GM12878 (cell line): ENCODE measurements around the gene ATG14. TPM values are rescaled to one million over a fixed set of nuclear protein-coding genes. Genes with fewer than 3 reads are reported as not detected.

Source experiments
- ATAC-seq: fragments of 200-7000 bp; cut with Tn5 transposase; 3 replicates; pipeline ENCODE4 v1.9.1; 2020; ENCODE audit warnings: mild to moderate bottlenecking, moderate library complexity
- BruUV-seq: library from RNA; stranded (reverse); fragments of 400-500 nt; replicated peaks from 2 replicates; lab custom pipeline; 2021; lab: Mats Ljungman, UMichigan
- CTCF ChIA-PET: fragments of 300-600 bp; sonication (Branson Sonifier 250); formaldehyde crosslinking; extraction: SDS; loops from one replicate; lab custom pipeline; 2021; ENCODE audit warnings: inconsistent platforms; lab: Yijun Ruan, JAX
- POLR2A ChIA-PET: fragments of 350-600 bp; formaldehyde crosslinking; extraction: SDS; loops from one replicate; lab custom pipeline; 2021; ENCODE audit warnings: inconsistent platforms; lab: Charles Lee
- RAD21 ChIA-PET: fragments of 300-600 bp; sonication (Branson Sonifier 250); formaldehyde crosslinking; loops from one replicate; lab custom pipeline; 2023; ENCODE audit warnings: antibody characterized with exemption; ENCODE audit not compliant: unreplicated experiment; lab: Charles Lee
- SMC1A ChIA-PET: fragments of 300-600 bp; sonication (Branson Sonifier 250); formaldehyde crosslinking; loops from one replicate; lab custom pipeline; 2023; ENCODE audit not compliant: unreplicated experiment, uncharacterized antibody; lab: Charles Lee
- DNase-seq: peaks from one replicate; pipeline ENCODE4 v3.0.0-alpha.2; 2011; ENCODE audit warnings: low read depth, low spot score
- FAIRE-seq: peaks from 3 replicates; lab custom pipeline; 2011; peaks lifted over from hg19 to GRCh38; lab: Jason Lieb, UNC
- H2AFZ ChIP-seq: 2 replicates; pipeline ENCODE4 v1.6.0; 2011; ENCODE audit warnings: low read depth, low read length, control low read depth; ENCODE audit not compliant: control insufficient read depth
- H3K27ac ChIP-seq: 2 replicates; pipeline ENCODE4 v1.5.1; 2011; ENCODE audit warnings: control low read depth; ENCODE audit not compliant: control insufficient read depth, insufficient read depth
- H3K27me3 ChIP-seq, 2 experiments: replicated peaks in 1 of 2; 2 replicates each; pipeline versions ENCODE4 v1.6.0 to v1.6.1; 2011; ENCODE audit warnings: low read length in 1 of 2; ENCODE audit not compliant: control insufficient read depth in 2 of 2, insufficient read depth in 2 of 2
- H3K36me3 ChIP-seq, 2 experiments: 2 replicates each; pipeline ENCODE4 v1.5.1; 2011; ENCODE audit warnings: low read length in 1 of 2; ENCODE audit not compliant: control insufficient read depth in 2 of 2, insufficient read depth in 2 of 2
- H3K4me1 ChIP-seq: 2 replicates; pipeline ENCODE4 v1.6.1; 2011; ENCODE audit warnings: mild to moderate bottlenecking, low read length, moderate library complexity, mixed read lengths; ENCODE audit not compliant: control insufficient read depth, insufficient read depth
- H3K4me2 ChIP-seq: 2 replicates; pipeline ENCODE4 v1.6.0; 2011; ENCODE audit warnings: control low read depth; ENCODE audit not compliant: control insufficient read depth, insufficient read depth
- H3K4me3 ChIP-seq: fragments of 200-600 bp; sonication (generic); 2 replicates; pipeline ENCODE4 v1.5.1; 2016
- H3K79me2 ChIP-seq: 2 replicates; pipeline ENCODE4 v1.6.0; 2011; ENCODE audit warnings: low read length; ENCODE audit not compliant: control insufficient read depth, insufficient read depth
- H3K9ac ChIP-seq: 2 replicates; pipeline ENCODE4 v1.8.0; 2011; ENCODE audit warnings: low read length, control low read depth, mixed read lengths; ENCODE audit not compliant: control insufficient read depth, insufficient read depth
- H3K9me3 ChIP-seq: replicated peaks from 3 replicates; pipeline ENCODE4 v1.5.1; 2011; ENCODE audit warnings: mild to moderate bottlenecking, low read length; ENCODE audit not compliant: control insufficient read depth, insufficient read depth
- H4K20me1 ChIP-seq: 2 replicates; pipeline ENCODE4 v1.6.0; 2011; ENCODE audit not compliant: control insufficient read depth, insufficient read depth
- ASH2L ChIP-seq: fragments of 300-600, 200-600 bp; sonication (generic); IDR thresholded peaks from 2 replicates; pipeline ENCODE4 v1.6.1; 2017; ENCODE audit warnings: low read depth, mild to moderate bottlenecking, borderline replicate concordance
- BRCA1 ChIP-seq: IDR thresholded peaks from 2 replicates; pipeline ENCODE4 v1.6.1; 2011; ENCODE audit warnings: low read depth, low read length, improper control_type of control experiment
- CHD4 ChIP-seq: fragments of 200-600 bp; sonication (generic); IDR thresholded peaks from 2 replicates; pipeline ENCODE4 v1.6.1; 2016; ENCODE audit warnings: mild to moderate bottlenecking
- CTCF ChIP-seq, 3 experiments: IDR thresholded peaks in 2 of 3; conservative IDR thresholded peaks in 1 of 3; 2 replicates each; pipeline ENCODE4 v1.5.1; 2011; ENCODE audit warnings: low read depth in 3 of 3, low read length in 3 of 3, mild to moderate bottlenecking in 3 of 3, control low read depth in 2 of 3, moderate library complexity in 2 of 3, inconsistent platforms in 1 of 3, mixed read lengths in 1 of 3; ENCODE audit not compliant: control insufficient read depth in 2 of 3, insufficient read depth in 1 of 3; ENCODE audit errors: extremely low read depth in 1 of 3
- ESRRA ChIP-seq: IDR thresholded peaks from 2 replicates; pipeline ENCODE4 v1.6.1; 2012; ENCODE audit warnings: mild to moderate bottlenecking, low read length, improper control_type of control experiment
- ETV6 ChIP-seq, 2 experiments: fragments of 450-650 bp in 1 of 2; IDR thresholded peaks in 1 of 2; conservative IDR thresholded peaks in 1 of 2; 2 replicates each; pipeline ENCODE4 v1.6.1; 2014; ENCODE audit warnings: antibody characterized with exemption in 1 of 2, borderline replicate concordance in 1 of 2, low read depth in 1 of 2, mild to moderate bottlenecking in 1 of 2, moderate library complexity in 1 of 2
- HDGF ChIP-seq: fragments of 450-650 bp; IDR thresholded peaks from 2 replicates; pipeline ENCODE4 v1.6.1; 2016; ENCODE audit warnings: antibody characterized with exemption
- HSF1 ChIP-seq: fragments of 150-350 bp; IDR thresholded peaks from 2 replicates; pipeline ENCODE4 v1.6.1; 2014; ENCODE audit warnings: mild to moderate bottlenecking, low read depth, low read length
- LARP7 ChIP-seq: fragments of 450-650 bp; IDR thresholded peaks from 2 replicates; pipeline ENCODE4 v1.6.1; 2017; ENCODE audit warnings: mild to moderate bottlenecking
- ZNF384 ChIP-seq: IDR thresholded peaks from 2 replicates; pipeline ENCODE4 v1.6.1; 2012; ENCODE audit warnings: low read depth, mild to moderate bottlenecking, low read length, improper control_type of control experiment, borderline replicate concordance
- WGBS: methylation state at CpG from one replicate; pipeline ENCODE4 v1.1.6; 2016; ENCODE audit warnings: low lambda C conversion rate; ENCODE audit not compliant: insufficient replicate concordance, insufficient coverage; ENCODE audit errors: missing lambda C conversion rate; 5-methylcytosine and 5-hydroxymethylcytosine counted together
- in situ Hi-C: fragments of 300-500 bp; cut with MboI; formaldehyde crosslinking; loops from 9 replicates; pipeline ENCODE4 v1.14.3; 2018; ENCODE audit warnings: mixed read lengths
- intact Hi-C: fragments of 100-400 bp; cut with micrococcal nuclease; formaldehyde crosslinking; loops from one replicate; pipeline ENCODE4 v1.14.2; 2022; ENCODE audit not compliant: unreplicated experiment
- polyA plus RNA-seq, 11 experiments: library from polyadenylated mRNA; depleted of rRNA in 4 of 11; unstranded in 6 of 11; stranded (reverse) in 5 of 11; fragments of >200 nt; fragmentation: Nextera tagmentation in 4 of 11; fragmentation: Illumina TruSeq in 1 of 11; extraction: Ambion mirVana in 4 of 11; extraction: Trizol in 1 of 11; gene quantifications; 1 replicate in 1 of 11; 2 replicates in 10 of 11; pipeline versions ENCODE4 v1.2.1 to v1.2.3, GENCODE V29; 2011 to 2016; ENCODE audit warnings: inconsistent platforms in 2 of 11, missing spikeins in 2 of 11, low read depth in 1 of 11
- total RNA-seq, 4 experiments: library from RNA; depleted of rRNA in 3 of 4; stranded (reverse); fragments of >200 nt in 3 of 4; fragmentation: Illumina TruSeq in 1 of 4; extraction: Trizol in 1 of 4; gene quantifications; 2 replicates each; pipeline versions ENCODE4 v1.2.1 to v1.2.3, GENCODE V29; 2013 to 2021

ATG14 gene
- total and polyA plus RNA-seq, 10 of the 15 experiments (the other 5 are each of a cell fraction or from before 2014, with no cell fraction given), result 1.1 to 6.4 (median 5.0) TPM

DNA sequence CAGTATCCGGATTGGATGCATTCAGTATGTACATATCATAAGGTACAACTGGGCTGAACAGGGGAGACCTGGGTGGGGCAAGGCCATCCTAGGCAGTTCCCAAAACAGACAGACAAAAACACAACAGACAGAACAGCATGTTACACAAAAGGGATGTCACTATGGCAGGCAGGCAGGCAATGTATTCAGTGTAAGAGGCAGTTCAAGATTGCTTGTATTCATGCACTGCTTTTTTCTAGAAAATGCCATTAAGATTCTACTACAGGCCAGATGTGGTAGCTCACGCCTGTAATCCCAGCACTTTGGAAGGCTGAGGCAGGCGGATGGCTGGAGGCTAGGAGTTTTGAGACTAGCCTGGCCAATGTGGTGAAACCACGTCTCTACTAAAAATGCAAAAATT, 25.3 kb upstream of the ATG14 start:
- no peak overlapping the region for H3K27ac ChIP-seq
- ATAC-seq (no peak; the same call in 2 of the 3 replicates), FAIRE-seq (no peak), DNase-seq (no peak)
- no peak overlapping the region for H3K9ac ChIP-seq
- intact Hi-C loops, result no loop called here
- H3K27me3 ChIP-seq, result no peaks in the 10 kb centered on the region
- TF ChIP-seq HSF1 (no peak), ASH2L (no peak), HDGF (no peak), CTCF (IDR thresholded peaks at IDR 0.05 in 2 of 3, conservative IDR thresholded peaks at IDR 0.05 in 1 of 3; ENCODE audit: control insufficient read depth in 2 of 3, extremely low read depth in 1 of 3, insufficient read depth in 1 of 3, low read depth in 3 of 3, low read length in 3 of 3) (no peak), CHD4 (no peak), ETV6 (conservative IDR thresholded peaks at IDR 0.05 in 1 of 2, IDR thresholded peaks at IDR 0.05 in 1 of 2; ENCODE audit: borderline replicate concordance in 1 of 2, low read depth in 1 of 2) (no peak), BRCA1 (no peak), ZNF384 (no peak), ESRRA (no peak), LARP7 (no peak)
- in situ Hi-C loops, result loop anchor here (5.0 kb wide), 1 partner anchor 905 kb away; no protein-coding TSS in a partner anchor
- H3K4me1 ChIP-seq, result no peaks in the 10 kb centered on the region
- H3K79me2 ChIP-seq, result no peaks in the 10 kb centered on the region
- H3K9me3 ChIP-seq, result no peaks in the 10 kb centered on the region
- no TSS peak for BruUV-seq
- POLR2A ChIA-PET, result no interaction called here
- no peak overlapping the region for H3K4me2 ChIP-seq
- no peak overlapping the region for H3K4me3 ChIP-seq
- no peak overlapping the region for H2AFZ ChIP-seq
- WGBS, result 68% methylated on average over 4 of the region's 4 CpGs
- no peaks in the 10 kb centered on the region for H4K20me1 ChIP-seq
- CTCF ChIA-PET, result interaction anchor here (1.0 to 2.4 kb wide), 10 partner anchors 8 to 1037 kb away, joined by 3 to 19 read pairs (median 4); no protein-coding TSS in a partner anchor
- RAD21 ChIA-PET, result interaction anchor here (3.0 kb wide), 1 partner anchor 1038 kb away, joined by 6 read pairs; no protein-coding TSS in a partner anchor
- H3K36me3 ChIP-seq, result no peaks in the 10 kb centered on the region
- SMC1A ChIA-PET, result interaction anchor here (0.5 to 2.5 kb wide), 8 partner anchors 9 to 1040 kb away, joined by 3 to 9 read pairs (median 4); no protein-coding TSS in a partner anchor
